ENCODE measurements around the gene CD44.

The CD44 gene

DNA sequence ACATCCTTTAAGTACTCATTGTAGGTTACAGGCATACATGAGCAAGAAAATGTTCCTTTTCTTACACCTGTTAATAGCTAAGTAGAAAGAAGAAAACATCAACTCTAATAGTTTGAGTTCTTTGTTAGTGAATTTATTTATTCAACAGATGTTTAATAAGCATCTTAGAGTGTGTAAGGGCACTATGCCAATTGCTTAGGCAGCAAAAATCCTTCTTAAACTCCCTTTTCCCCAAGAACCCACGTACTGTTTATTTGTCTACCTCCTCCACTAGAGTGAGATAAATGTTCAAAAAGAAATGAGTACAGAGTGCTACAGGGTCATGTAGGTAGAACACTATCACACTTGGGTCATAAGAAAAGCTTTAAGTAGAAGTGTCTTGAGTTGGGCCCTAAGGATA lies 131.4 kb downstream of the CD44 start:
- no peak for DNase-seq

GRCh38 chr11:35271031-35271430 lies 132.1 kb downstream of the CD44 start:
- DNase-seq, result no peak

DNA sequence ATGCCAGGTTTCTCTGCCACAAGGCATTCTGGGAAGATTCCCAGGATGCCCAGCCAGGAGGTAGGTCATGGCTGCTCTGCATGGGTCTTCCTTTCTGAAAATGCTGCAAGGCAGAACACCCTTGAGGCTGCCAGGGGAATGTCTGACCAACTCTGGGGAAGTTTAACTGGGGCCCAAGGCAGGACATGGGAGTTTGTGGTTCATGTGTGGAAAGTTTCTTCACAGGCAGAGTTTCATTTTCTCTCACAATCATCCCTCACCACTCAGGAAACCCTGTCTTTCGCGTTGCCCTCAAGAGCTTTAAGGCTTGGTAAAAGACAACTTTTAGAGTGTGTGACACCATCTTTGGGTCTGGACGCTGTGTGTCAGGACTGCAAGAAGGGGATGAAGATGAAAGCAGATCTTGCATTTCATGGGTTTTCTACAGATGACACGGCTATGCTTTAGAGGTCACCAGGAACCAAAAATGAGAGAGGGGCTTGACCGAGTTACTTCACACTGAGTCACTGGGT lies 133.5 kb downstream of the CD44 start:
- no peak for DNase-seq

DNA sequence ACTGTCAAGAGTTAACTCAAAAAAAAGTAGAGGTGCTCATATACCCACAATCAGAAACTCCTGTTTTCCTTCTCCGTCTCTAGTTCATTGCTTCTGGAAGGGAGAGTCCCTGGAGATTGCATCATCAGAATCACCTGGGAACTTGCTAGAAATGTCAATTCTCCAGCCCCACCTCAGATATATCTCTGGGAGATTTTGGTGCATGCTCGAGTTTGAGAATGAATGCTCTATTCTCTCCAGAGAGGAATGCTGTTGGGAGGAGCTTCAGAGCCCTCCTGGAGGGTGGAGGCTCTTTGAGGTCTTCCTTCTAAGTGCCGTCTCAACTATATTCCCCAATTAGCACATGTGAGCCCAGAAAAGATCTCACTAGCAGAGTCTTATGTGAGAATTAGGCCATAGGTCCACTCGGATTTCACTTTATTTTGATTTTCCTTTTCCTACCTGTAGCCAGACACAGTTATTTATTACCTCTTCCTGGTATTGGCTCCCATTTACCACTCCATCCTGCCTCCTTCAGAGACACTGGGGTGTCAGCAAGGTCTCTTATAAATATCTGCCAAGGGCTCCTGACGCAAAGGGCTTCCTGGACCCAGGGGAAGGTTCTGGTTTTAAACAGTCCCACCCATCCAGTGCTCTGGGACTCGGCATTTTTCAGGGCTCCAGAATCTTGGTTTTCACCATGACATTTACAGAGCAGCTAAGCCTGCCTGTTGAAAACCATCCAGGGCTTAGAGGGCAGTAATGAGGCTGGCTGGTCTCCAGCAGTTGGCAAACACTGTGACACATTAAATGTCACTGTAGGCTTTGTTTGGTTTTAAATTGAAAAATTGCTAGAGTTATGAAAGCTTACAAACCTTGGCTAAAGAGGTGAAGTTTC lies 136.2 kb downstream of the CD44 start:
- peak; percentile 23 for DNase-seq

DNA sequence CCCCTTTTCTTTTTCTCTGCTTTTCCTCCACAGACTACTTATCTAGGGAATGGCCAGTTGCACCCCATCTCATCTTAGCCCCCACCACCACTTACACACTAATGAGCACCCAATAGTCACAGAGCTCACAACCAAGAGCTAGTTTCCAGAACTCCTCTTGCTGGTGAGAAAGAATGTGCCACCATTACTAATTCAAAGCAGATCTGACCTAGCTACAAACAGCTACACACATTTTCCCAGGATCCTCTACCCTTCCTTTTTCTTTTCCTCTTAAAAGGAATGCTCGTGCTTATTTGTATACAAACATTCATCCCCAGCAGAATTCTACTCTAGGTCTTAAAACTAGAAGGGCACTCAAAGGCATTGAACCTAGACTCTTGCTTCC lies 136.8 kb downstream of the CD44 start:
- no peak for DNase-seq

GRCh38 chr11:35276396-35277145 lies 137.6 kb downstream of the CD44 start:
- no peak for DNase-seq

GRCh38 chr11:35277827-35278226 lies 138.9 kb downstream of the CD44 start:
- no peak for DNase-seq

- no peak for DNase-seq
Observed at GRCh38 chr11:35280727-35281126, 141.8 kb downstream of the CD44 start.

- no peak for DNase-seq
Observed at GRCh38 chr11:35281169-35281688, 142.3 kb downstream of the CD44 start.

Data from T1000 (cell line).